ENCODE results near the gene CNIH4. TPM values are rescaled to one million over a fixed set of nuclear protein-coding genes. Genes with fewer than 3 reads are reported as not detected.

CNIH4 gene
- total RNA-seq, 1 experiment from 2014 or later = 53.8 TPM

GRCh38 chr1:224411766-224412165, 55.1 kb downstream of the CNIH4 start:
- Histone ChIP-seq H3K27me3 (ENCODE audit: control insufficient read depth, insufficient read depth, low read length) (no peaks in the 10 kb centered on the region), H3K9me3 (ENCODE audit: control insufficient read depth, insufficient read depth, low read depth, low read length) (no peaks in the 10 kb centered on the region), H3K27ac (ENCODE audit: low read length) (no peak overlapping the region), H3K36me3 (ENCODE audit: control insufficient read depth, insufficient read depth, low read length) (peaks cover 46% of the 10 kb centered on the region), H3K4me1 (ENCODE audit: control insufficient read depth, insufficient read depth, low read length) (0 out of 2 replicates have a peak, but pooled peaks cover 2% of the 10 kb centered on the region), H3K4me3 (ENCODE audit: low read depth in 2 of 2, low read length in 2 of 2) (no peak overlapping the region)
- DNase-seq (ENCODE audit: low read depth, low spot score) (no peak), ATAC-seq (peak; percentile 70)
- intact Hi-C loops (cut with micrococcal nuclease; ENCODE audit: unreplicated experiment) (no loop called here), in situ Hi-C loops (cut with HindIII; ENCODE audit: low pct_unique_long_range_greater_than_20kb, low sequenced_read_pairs) (no loop called here)
- no TSS peak for BruUV-seq (replicated peaks)
- CTCF ChIA-PET = no interaction called here
- POLR2A ChIA-PET = no interaction called here
- TF ChIP-seq SIN3A (IDR thresholded peaks at IDR 0.05; ENCODE audit: borderline replicate concordance, insufficient read depth, low read depth, low read length) = no peak
- no peak for TF ChIP-seq TCF7L2 (IDR thresholded peaks at IDR 0.05; ENCODE audit: low read depth, low read length)
- no peak for TF ChIP-seq POLR2AphosphoS5 (IDR thresholded peaks at IDR 0.05; ENCODE audit: low read depth, low read length)
- TF ChIP-seq CTCF (IDR thresholded peaks at IDR 0.05) = no peak

DNA sequence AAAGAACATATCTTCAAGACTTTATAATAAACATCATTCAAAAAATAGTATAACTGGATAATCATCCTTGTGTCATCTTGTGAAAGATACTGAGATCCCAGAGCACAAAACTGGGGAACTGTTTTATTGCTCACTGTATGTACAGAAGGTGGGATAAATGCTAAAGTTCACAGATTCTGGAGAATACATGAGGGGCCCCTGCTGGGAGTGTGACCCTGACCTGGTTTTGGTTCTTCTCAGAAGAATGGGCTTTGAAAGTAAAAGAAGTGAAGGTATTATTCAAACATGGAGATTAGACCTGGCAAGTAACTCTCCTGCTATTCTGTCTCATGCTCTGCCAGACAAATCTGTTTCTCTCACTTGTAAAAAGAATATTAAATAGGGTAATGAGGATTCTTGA, 63.4 kb downstream of the CNIH4 start:
- TF ChIP-seq, protein P1, sequence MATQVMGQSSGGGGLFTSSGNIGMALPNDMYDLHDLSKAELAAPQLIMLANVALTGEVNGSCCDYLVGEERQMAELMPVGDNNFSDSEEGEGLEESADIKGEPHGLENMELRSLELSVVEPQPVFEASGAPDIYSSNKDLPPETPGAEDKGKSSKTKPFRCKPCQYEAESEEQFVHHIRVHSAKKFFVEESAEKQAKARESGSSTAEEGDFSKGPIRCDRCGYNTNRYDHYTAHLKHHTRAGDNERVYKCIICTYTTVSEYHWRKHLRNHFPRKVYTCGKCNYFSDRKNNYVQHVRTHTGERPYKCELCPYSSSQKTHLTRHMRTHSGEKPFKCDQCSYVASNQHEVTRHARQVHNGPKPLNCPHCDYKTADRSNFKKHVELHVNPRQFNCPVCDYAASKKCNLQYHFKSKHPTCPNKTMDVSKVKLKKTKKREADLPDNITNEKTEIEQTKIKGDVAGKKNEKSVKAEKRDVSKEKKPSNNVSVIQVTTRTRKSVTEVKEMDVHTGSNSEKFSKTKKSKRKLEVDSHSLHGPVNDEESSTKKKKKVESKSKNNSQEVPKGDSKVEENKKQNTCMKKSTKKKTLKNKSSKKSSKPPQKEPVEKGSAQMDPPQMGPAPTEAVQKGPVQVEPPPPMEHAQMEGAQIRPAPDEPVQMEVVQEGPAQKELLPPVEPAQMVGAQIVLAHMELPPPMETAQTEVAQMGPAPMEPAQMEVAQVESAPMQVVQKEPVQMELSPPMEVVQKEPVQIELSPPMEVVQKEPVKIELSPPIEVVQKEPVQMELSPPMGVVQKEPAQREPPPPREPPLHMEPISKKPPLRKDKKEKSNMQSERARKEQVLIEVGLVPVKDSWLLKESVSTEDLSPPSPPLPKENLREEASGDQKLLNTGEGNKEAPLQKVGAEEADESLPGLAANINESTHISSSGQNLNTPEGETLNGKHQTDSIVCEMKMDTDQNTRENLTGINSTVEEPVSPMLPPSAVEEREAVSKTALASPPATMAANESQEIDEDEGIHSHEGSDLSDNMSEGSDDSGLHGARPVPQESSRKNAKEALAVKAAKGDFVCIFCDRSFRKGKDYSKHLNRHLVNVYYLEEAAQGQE (IDR thresholded peaks at IDR 0.05; ENCODE audit: insufficient read depth in 1 of 2, low read depth in 2 of 2, low read length in 1 of 2) = no peak
- TF ChIP-seq CTCF (IDR thresholded peaks at IDR 0.05) = no peak
- no peak for TF ChIP-seq POLR2AphosphoS5 (IDR thresholded peaks at IDR 0.05; ENCODE audit: low read depth, low read length)
- TF ChIP-seq SIN3A (IDR thresholded peaks at IDR 0.05; ENCODE audit: borderline replicate concordance, insufficient read depth, low read depth, low read length) = no peak
- no peak for TF ChIP-seq TCF7L2 (IDR thresholded peaks at IDR 0.05; ENCODE audit: low read depth, low read length)
- Histone ChIP-seq H3K4me1 (ENCODE audit: control insufficient read depth, insufficient read depth, low read length) (no peaks in the 10 kb centered on the region), H3K27ac (ENCODE audit: low read length) (no peak overlapping the region), H3K9me3 (ENCODE audit: control insufficient read depth, insufficient read depth, low read depth, low read length) (no peaks in the 10 kb centered on the region), H3K27me3 (ENCODE audit: control insufficient read depth, insufficient read depth, low read length) (no peaks in the 10 kb centered on the region), H3K36me3 (ENCODE audit: control insufficient read depth, insufficient read depth, low read length) (peaks cover 71% of the 10 kb centered on the region), H3K4me3 (ENCODE audit: low read depth in 2 of 2, low read length in 2 of 2) (no peak overlapping the region)
- in situ Hi-C loops (cut with HindIII; ENCODE audit: low pct_unique_long_range_greater_than_20kb, low sequenced_read_pairs) = no loop called here
- intact Hi-C loops (cut with micrococcal nuclease; ENCODE audit: unreplicated experiment) = no loop called here
- no peak for DNase-seq (ENCODE audit: low read depth, low spot score)
- no TSS peak for BruUV-seq (replicated peaks)
- ChIA-PET POLR2A (no interaction called here), CTCF (no interaction called here)
- ATAC-seq = no peak
